H9 (cell line): ENCODE results near the gene ZNF425. TPM values are rescaled to one million over a fixed set of nuclear protein-coding genes. Genes with fewer than 3 reads are reported as not detected.

Experiments
- DNase-seq: peaks from one replicate; pipeline ENCODE4 v3.0.0-alpha.2; 2017
- H2AFZ ChIP-seq: one replicate; pipeline ENCODE4 v1.6.1; 2013; ENCODE audit warnings: mild to moderate bottlenecking, low read length, control low read depth, moderate library complexity
- H2AK5ac ChIP-seq: 2 replicates; pipeline ENCODE4 v1.6.1; 2013; ENCODE audit warnings: low read length, control low read depth, mixed read lengths; ENCODE audit not compliant: insufficient read length
- H2BK120ac ChIP-seq: one replicate; pipeline ENCODE4 v1.6.1; 2013; ENCODE audit warnings: low read depth, mild to moderate bottlenecking, low read length, control low read depth, inconsistent platforms; ENCODE audit not compliant: poor library complexity, severe bottlenecking
- H2BK12ac ChIP-seq: 2 replicates; pipeline ENCODE4 v1.6.1; 2013; ENCODE audit warnings: low read length, control low read depth, mixed read lengths, low read depth; ENCODE audit not compliant: insufficient read length
- H2BK15ac ChIP-seq: 2 replicates; pipeline ENCODE4 v1.6.1; 2013; ENCODE audit warnings: low read depth, low read length, control low read depth
- H2BK20ac ChIP-seq: one replicate; pipeline ENCODE4 v1.6.1; 2013; ENCODE audit warnings: low read depth, mild to moderate bottlenecking, low read length, control low read depth, inconsistent platforms; ENCODE audit not compliant: poor library complexity, severe bottlenecking
- H2BK5ac ChIP-seq: 2 replicates; pipeline ENCODE4 v1.6.1; 2013; ENCODE audit warnings: low read length, control low read depth, mixed read lengths; ENCODE audit not compliant: insufficient read length
- H3K14ac ChIP-seq: 2 replicates; pipeline ENCODE4 v1.6.1; 2013; ENCODE audit warnings: low read length, control low read depth; ENCODE audit not compliant: insufficient read depth
- H3K18ac ChIP-seq: 2 replicates; pipeline ENCODE4 v1.6.1; 2013; ENCODE audit warnings: low read depth, mild to moderate bottlenecking, mixed read lengths, low read length, control low read depth; ENCODE audit not compliant: insufficient read length
- H3K23ac ChIP-seq: 2 replicates; pipeline ENCODE4 v1.6.1; 2013; ENCODE audit warnings: low read length, control low read depth, mixed read lengths, low read depth; ENCODE audit not compliant: insufficient read length
- H3K23me2 ChIP-seq: 2 replicates; pipeline ENCODE4 v1.6.1; 2013; ENCODE audit warnings: low read depth, mild to moderate bottlenecking, mixed read lengths, low read length, control low read depth; ENCODE audit not compliant: insufficient read length, poor library complexity, severe bottlenecking
- H3K27ac ChIP-seq: 2 replicates; pipeline ENCODE4 v1.5.1; 2013; ENCODE audit warnings: low read length, control low read depth, mixed read lengths, low read depth; ENCODE audit not compliant: insufficient read length
- H3K27me3 ChIP-seq: 2 replicates; pipeline ENCODE4 v1.6.1; 2013; ENCODE audit warnings: low read length, control low read depth, inconsistent platforms; ENCODE audit not compliant: insufficient read depth
- H3K4ac ChIP-seq: 2 replicates; pipeline ENCODE4 v1.6.1; 2013; ENCODE audit warnings: low read depth, mild to moderate bottlenecking, control low read depth, inconsistent platforms, low read length, moderate library complexity
- H3K4me1 ChIP-seq: 2 replicates; pipeline ENCODE4 v1.6.1; 2013; ENCODE audit warnings: low read length, control low read depth, inconsistent platforms; ENCODE audit not compliant: insufficient read depth
- H3K4me2 ChIP-seq: 2 replicates; pipeline ENCODE4 v1.6.1; 2013; ENCODE audit warnings: low read length, control low read depth, mixed read lengths; ENCODE audit not compliant: insufficient read length, insufficient read depth
- H3K56ac ChIP-seq: 2 replicates; pipeline ENCODE4 v1.6.1; 2013; ENCODE audit warnings: low read depth, mild to moderate bottlenecking, mixed read lengths, low read length, control low read depth; ENCODE audit not compliant: insufficient read length
- H3K79me1 ChIP-seq: 2 replicates; pipeline ENCODE4 v1.6.1; 2013; ENCODE audit warnings: low read depth, mild to moderate bottlenecking, moderate library complexity, low read length, control low read depth, inconsistent platforms; ENCODE audit not compliant: insufficient read depth, poor library complexity, severe bottlenecking
- H3K79me2 ChIP-seq: 2 replicates; pipeline ENCODE4 v1.6.1; 2013; ENCODE audit warnings: low read length, control low read depth, inconsistent platforms; ENCODE audit not compliant: insufficient read depth
- H3K9ac ChIP-seq: 2 replicates; pipeline ENCODE4 v1.6.1; 2013; ENCODE audit warnings: low read length, control low read depth, mixed read lengths; ENCODE audit not compliant: insufficient read length; ENCODE audit errors: extremely low read depth
- H3K9me3 ChIP-seq: one replicate; pipeline ENCODE4 v1.6.1; 2013; ENCODE audit warnings: low read depth, low read length, inconsistent platforms; ENCODE audit not compliant: control insufficient read depth
- H3T11ph ChIP-seq: one replicate; pipeline ENCODE4 v1.6.1; 2013; ENCODE audit warnings: mild to moderate bottlenecking, low read length, control low read depth, inconsistent platforms
- H4K20me1 ChIP-seq: one replicate; pipeline ENCODE4 v1.6.1; 2013; ENCODE audit not compliant: control insufficient read depth, insufficient read length, insufficient read depth
- H4K5ac ChIP-seq: 2 replicates; pipeline ENCODE4 v1.6.1; 2013; ENCODE audit warnings: low read depth, mild to moderate bottlenecking, mixed read lengths, low read length, control low read depth; ENCODE audit not compliant: insufficient read length
- H4K8ac ChIP-seq: replicated peaks from 2 replicates; pipeline ENCODE4 v1.6.1; 2013; ENCODE audit warnings: low read length, control low read depth, mixed read lengths, low read depth; ENCODE audit not compliant: insufficient read length
- H4K91ac ChIP-seq: 2 replicates; pipeline ENCODE4 v1.6.1; 2013; ENCODE audit warnings: low read depth, mild to moderate bottlenecking, moderate library complexity, mixed read lengths, low read length, control low read depth; ENCODE audit not compliant: insufficient read length
- H3K27ac Mint-ChIP-seq, 3 experiments: 2 replicates in 2 of 3; 3 replicates in 1 of 3; pipeline ENCODE4 v1.8.0; 2020 to 2021; ENCODE audit warnings: mixed read lengths in 3 of 3, mild to moderate bottlenecking in 1 of 3, moderate library complexity in 1 of 3
- H3K27me3 Mint-ChIP-seq: 2 replicates; pipeline ENCODE4 v1.8.0; 2021; ENCODE audit warnings: low read depth, mild to moderate bottlenecking, moderate library complexity, mixed read lengths
- H3K36me3 Mint-ChIP-seq, 3 experiments: 2 replicates in 2 of 3; 3 replicates in 1 of 3; pipeline ENCODE4 v1.8.0; 2020 to 2021; ENCODE audit warnings: low read depth in 3 of 3, mixed read lengths in 3 of 3; ENCODE audit not compliant: insufficient read depth in 1 of 3
- H3K4me1 Mint-ChIP-seq, 2 experiments: 2 replicates each; pipeline ENCODE4 v1.8.0; 2020; ENCODE audit warnings: mixed read lengths in 2 of 2
- H3K4me3 Mint-ChIP-seq, 2 experiments: 2 replicates in 1 of 2; 3 replicates in 1 of 2; pipeline ENCODE4 v1.8.0; 2020 to 2021; ENCODE audit warnings: mild to moderate bottlenecking in 2 of 2, mixed read lengths in 2 of 2, moderate library complexity in 1 of 2
- H3K9me3 Mint-ChIP-seq, 2 experiments: 2 replicates in 1 of 2; 3 replicates in 1 of 2; pipeline ENCODE4 v1.8.0; 2020; ENCODE audit warnings: mild to moderate bottlenecking in 2 of 2, mixed read lengths in 2 of 2, moderate library complexity in 1 of 2
- CTCF ChIP-seq: fragments of 200-600 bp; sonication (generic); conservative IDR thresholded peaks from 3 replicates; pipeline ENCODE4 v1.8.0; 2021; ENCODE audit warnings: antibody characterized with exemption, mild to moderate bottlenecking
- WGBS: extraction: QIAGEN DNeasy Blood & Tissue Kit; methylation state at CpG from one replicate; pipeline ENCODE4 v1.1.7; 2013; ENCODE audit warnings: missing lambda C conversion rate, low lambda C conversion rate, mixed read lengths; ENCODE audit not compliant: insufficient read length; ENCODE audit errors: extremely low coverage; 5-methylcytosine and 5-hydroxymethylcytosine counted together
- total RNA-seq: library from RNA; stranded (reverse); gene quantifications from 2 replicates; pipeline ENCODE4 v1.2.1, GENCODE V29; 2021

The ZNF425 gene
- total RNA-seq, 1 experiment from 2014 or later: 5.4 TPM

GRCh38 chr7:149147752-149148653 lies 21.9 kb upstream of the ZNF425 start:
- Histone ChIP-seq H2BK12ac (no peak overlapping the region), H4K5ac (no peak overlapping the region), H3K23me2 (peaks cover 12% of the 10 kb centered on the region), H3K4me2 (peak overlapping the region; percentile 100), H3K4me1 (peaks cover 2% of the 10 kb centered on the region; the same call in 1 of the 2 replicates), H2BK5ac (peak overlapping the region; percentile 8), H3K23ac (no peak overlapping the region), H2AFZ (no peak overlapping the region), H3K79me1 (no peaks in the 10 kb centered on the region), H3K9ac (peak overlapping the region; percentile 96), H3K9me3 (no peaks in the 10 kb centered on the region), H3K14ac (peak overlapping the region; percentile 66), H3K27me3 (no peaks in the 10 kb centered on the region), H2BK15ac (no peak overlapping the region), H2BK20ac (no peak overlapping the region), H3K79me2 (peaks cover 44% of the 10 kb centered on the region), H3K56ac (no peak overlapping the region), H3T11ph (no peak overlapping the region), H3K27ac (no peak overlapping the region), H2AK5ac (no peak overlapping the region), H3K18ac (peak overlapping the region; percentile 53), H2BK120ac (no peak overlapping the region), H4K91ac (no peak overlapping the region), H4K20me1 (no peaks in the 10 kb centered on the region), H3K4ac (no peak overlapping the region), H4K8ac (no peak overlapping the region)
- no peak for DNase-seq
- Mint-ChIP-seq H3K27me3 (no peaks in the 10 kb centered on the region), H3K4me3 (peak overlapping the region; percentile 92 to 97), H3K4me1 (peaks cover 43 to 55% of the 10 kb centered on the region in 2 experiments), H3K9me3 (no peaks in the 10 kb centered on the region), H3K27ac (peak overlapping the region; percentile 84 to 98 (median 90); a peak in 6 of 7 replicates), H3K36me3 (peaks cover 6 to 32% (median 15%) of the 10 kb centered on the region in 3 experiments)
- no peak for TF ChIP-seq CTCF
- no CpG with 5 or more reads among the region's 86 CpGs for WGBS
